Activated CD4-positive, alpha-beta T cell treated with anti-CD3 and anti-CD28 coated beads, Interleukin-2, amount 50 U/mL, for 24 hours (primary cell): ENCODE results near the gene AQP12B.

Experiments
- DNase-seq, 2 donors: peaks; one replicate each; pipeline ENCODE4 v3.0.0-alpha.2; 2020; ENCODE audit warnings: low read depth in 1 of 2, low spot score in 1 of 2

AQP12B gene

GRCh38 chr2:240718896-240719490 is 36.3 kb upstream of the AQP12B start:
- DNase-seq = no peak

GRCh38 chr2:240717681-240718581 is 35.2 kb upstream of the AQP12B start:
- no peak for DNase-seq

- DNase-seq = no peak
Observed at GRCh38 chr2:240717181-240717641, 34.5 kb upstream of the AQP12B start.

GRCh38 chr2:240716130-240716798 is 33.6 kb upstream of the AQP12B start:
- DNase-seq = no peak

- no peak for DNase-seq
Observed at GRCh38 chr2:240714747-240715725, 32.4 kb upstream of the AQP12B start.

DNA sequence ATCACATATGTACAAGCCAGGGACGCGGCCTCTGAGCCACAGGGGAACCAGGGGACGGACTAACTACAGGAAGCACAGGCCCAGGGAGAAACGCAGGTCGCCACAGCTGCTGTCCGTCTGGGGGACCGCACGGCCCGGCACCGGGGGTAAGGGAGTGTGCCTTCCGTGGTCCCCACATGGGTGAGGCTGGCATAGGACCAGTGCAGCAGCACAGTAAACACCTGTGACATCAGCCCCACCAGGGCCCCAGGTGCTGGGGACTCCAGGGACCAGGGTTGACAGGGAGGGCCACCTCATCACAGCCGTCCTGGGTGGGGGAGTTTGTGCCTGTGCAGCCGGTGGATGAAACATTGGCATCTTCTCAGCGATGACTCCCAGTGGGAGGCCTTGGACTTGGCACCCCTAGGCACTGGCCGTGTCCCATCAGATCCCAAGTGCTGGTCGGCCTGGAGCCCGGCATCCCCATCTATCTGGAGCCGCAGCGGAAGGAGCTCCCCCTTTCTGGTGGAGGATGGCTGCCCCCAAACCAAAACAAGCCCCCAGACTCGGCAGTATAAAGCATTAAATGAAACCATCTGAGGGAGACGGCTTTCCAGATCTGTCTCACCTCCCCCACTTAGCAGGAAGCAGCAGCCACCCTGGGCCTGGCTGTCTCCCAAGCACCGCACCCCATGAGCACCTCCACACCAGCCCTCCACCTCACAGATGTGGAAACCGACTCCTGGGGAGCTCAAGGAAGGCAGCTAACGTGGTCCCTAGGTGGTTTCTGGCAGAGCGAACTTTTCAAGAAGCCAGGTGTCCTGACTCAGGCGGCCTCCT is 31.5 kb upstream of the AQP12B start:
- no peak for DNase-seq

- DNase-seq = no peak
Observed at GRCh38 chr2:240713071-240713927, 30.6 kb upstream of the AQP12B start.

- no peak for DNase-seq
Observed at GRCh38 chr2:240712121-240712520, 29.4 kb upstream of the AQP12B start.

GRCh38 chr2:240711701-240712100 is 29.0 kb upstream of the AQP12B start:
- DNase-seq = no peak

GRCh38 chr2:240711296-240711695 is 28.6 kb upstream of the AQP12B start:
- DNase-seq = no peak

DNA sequence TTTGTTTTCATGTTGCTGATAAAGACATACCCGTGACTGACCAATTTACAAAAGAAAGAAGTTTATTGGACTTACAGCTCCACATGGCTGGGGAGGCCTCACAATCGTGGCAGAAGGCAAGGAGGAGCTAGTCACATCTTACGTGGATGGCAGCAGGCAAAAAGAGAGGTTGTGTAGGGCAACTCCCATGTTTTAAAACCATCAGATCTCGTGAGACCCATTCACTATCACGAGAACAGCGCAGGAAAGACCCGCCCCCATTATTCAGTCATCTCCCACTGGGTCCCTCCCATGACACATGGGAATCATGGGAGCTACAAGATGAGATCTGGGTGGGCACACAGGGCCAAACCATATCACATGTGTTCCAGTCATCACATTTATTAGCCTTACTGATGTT is 25.8 kb upstream of the AQP12B start:
- DNase-seq = no peak

DNA sequence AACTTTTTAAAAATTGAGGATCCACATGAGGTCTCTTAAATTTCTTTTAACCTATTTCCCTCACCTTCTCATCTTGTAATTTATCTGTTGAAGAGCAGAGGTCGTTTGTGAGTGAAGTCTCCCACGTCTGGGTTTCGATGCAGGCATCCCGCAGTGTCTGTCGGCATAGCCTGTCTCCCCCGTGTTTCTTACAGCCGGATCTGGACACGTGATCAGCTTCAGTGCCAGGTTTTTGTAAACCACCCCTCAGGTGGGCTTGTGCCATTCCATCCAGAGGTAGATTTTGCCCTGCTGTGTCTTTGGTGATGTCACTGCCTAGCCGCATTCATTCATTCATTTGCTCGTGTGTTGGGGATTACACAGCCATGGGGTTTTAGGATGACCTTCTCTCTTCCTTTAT is 25.1 kb upstream of the AQP12B start:
- no peak for DNase-seq

- no peak for DNase-seq
Observed at GRCh38 chr2:240707043-240707756, 24.5 kb upstream of the AQP12B start.

GRCh38 chr2:240705204-240705791 is 22.6 kb upstream of the AQP12B start:
- DNase-seq = no peak

DNA sequence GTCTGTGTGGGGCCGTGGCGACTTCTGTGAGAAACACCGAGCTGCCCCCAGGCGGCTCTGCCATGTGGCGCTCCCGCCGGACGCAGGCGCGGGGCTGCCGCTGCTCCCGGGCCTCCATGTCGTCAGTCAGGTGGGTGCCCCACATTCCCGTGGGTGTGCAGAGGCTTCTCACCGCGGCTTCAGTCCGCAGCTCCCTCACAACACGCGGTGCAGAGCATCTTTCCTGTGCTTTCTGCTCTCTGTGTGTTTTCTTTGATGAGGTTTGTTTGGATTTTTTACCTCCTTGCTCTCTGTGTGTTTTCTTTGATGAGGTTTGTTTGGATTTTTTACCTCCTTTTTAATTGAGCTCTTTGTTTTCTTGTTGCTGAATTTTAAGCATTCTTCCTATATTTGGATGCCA is 22.0 kb upstream of the AQP12B start:
- no peak for DNase-seq

DNA sequence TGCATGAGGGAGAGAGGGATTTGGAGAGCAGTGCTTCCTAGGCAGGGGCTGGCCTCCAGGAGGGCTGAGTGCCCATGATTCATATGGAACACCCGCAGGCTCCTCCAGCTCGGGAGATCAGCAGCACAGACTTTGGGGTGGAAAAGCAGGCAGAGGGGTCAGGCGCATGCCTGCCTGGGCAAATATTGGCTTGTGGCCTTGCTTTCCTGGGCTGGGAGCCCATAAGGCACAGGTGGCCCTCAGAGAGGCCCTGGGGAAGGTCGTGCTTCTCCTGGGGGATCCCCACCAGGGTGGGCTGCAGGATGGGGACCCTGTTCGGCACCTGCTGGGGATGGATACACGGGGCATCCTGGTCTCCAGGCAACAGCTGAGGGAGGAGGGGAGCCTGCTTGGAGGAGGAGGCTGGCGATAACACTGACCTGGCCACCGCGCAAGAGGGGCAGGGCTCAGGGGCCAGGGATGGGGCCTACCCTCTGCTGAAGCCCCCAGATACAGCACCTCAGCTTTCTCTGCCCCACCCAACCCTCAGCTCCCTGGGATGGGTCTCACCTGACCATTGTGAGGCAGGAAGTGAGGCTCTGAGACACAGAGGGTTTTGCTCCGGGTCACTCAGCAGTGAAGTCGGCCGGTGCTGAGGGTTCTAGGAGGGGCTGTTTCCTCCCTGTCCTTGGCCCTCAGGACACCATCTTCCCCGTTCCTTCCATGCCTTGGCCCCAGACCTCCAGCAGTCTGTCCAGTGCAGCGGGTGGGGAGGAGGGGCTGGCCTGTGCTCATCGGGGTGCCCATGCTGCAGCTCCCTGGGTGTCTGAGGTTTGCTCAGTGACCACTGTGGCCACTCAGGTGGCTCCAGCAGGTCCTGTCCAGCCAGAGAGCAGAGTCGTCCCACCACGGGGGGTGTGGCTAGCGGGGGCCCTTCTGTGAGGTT is 21.0 kb upstream of the AQP12B start:
- no peak for DNase-seq

GRCh38 chr2:240702640-240703011 is 19.9 kb upstream of the AQP12B start:
- DNase-seq = no peak
